PC-9 (cell line): ENCODE data around the gene CHKA. TPM values are rescaled to one million over a fixed set of nuclear protein-coding genes. Genes with fewer than 3 reads are reported as not detected.

Source experiments
- BruUV-seq: library from RNA; stranded (reverse); fragments of 400-500 nt; replicated peaks from 2 replicates; lab custom pipeline; 2021; lab: Mats Ljungman, UMichigan
- CTCF ChIA-PET: fragments of 300-600 bp; sonication (Branson Sonifier 250); formaldehyde crosslinking; loops from one replicate; lab custom pipeline; 2022; ENCODE audit warnings: antibody characterized with exemption; lab: Charles Lee
- POLR2A ChIA-PET: fragments of 300-600 bp; sonication (Branson Sonifier 250); formaldehyde crosslinking; loops from one replicate; lab custom pipeline; 2022; ENCODE audit warnings: antibody characterized with exemption; ENCODE audit not compliant: unreplicated experiment; lab: Charles Lee
- DNase-seq, 2 experiments: peaks; one replicate each; pipeline versions ENCODE4 v3.0.0 to v3.0.0-alpha.2; 2015 to 2022; ENCODE audit warnings: mixed read lengths in 1 of 2
- H2AFZ ChIP-seq: fragments of 200-600 bp; sonication (generic); 2 replicates; pipeline ENCODE4 v1.8.1; 2017; ENCODE audit warnings: antibody characterized with exemption
- H3F3A ChIP-seq: fragments of 200-600 bp; sonication (generic); 2 replicates; pipeline ENCODE4 v1.8.1; 2017; ENCODE audit warnings: antibody characterized with exemption, mild to moderate bottlenecking, low read depth; ENCODE audit not compliant: insufficient read depth
- H3K27ac ChIP-seq: fragments of 200-600 bp; sonication (generic); 2 replicates; pipeline ENCODE4 v1.6.1; 2016; ENCODE audit warnings: mixed run types
- H3K27me3 ChIP-seq: fragments of 200-600 bp; sonication (generic); 2 replicates; pipeline ENCODE4 v1.6.1; 2016; ENCODE audit warnings: low read depth, mixed run types; ENCODE audit not compliant: insufficient read depth
- H3K36me3 ChIP-seq: fragments of 200-600 bp; sonication (generic); 2 replicates; pipeline ENCODE4 v1.6.1; 2016; ENCODE audit warnings: low read depth, mixed run types
- H3K4me1 ChIP-seq: fragments of 200-600 bp; sonication (generic); replicated peaks from 2 replicates; pipeline ENCODE4 v1.6.1; 2016; ENCODE audit warnings: mixed run types; ENCODE audit not compliant: insufficient read depth
- H3K4me2 ChIP-seq: fragments of 200-600 bp; sonication (generic); 2 replicates; pipeline ENCODE4 v1.6.1; 2017; ENCODE audit warnings: mixed run types
- H3K4me3 ChIP-seq: fragments of 200-600 bp; sonication (generic); 2 replicates; pipeline ENCODE4 v1.6.1; 2016; ENCODE audit warnings: mixed run types
- H3K79me2 ChIP-seq: fragments of 200-600 bp; sonication (generic); 2 replicates; pipeline ENCODE4 v1.6.1; 2017; ENCODE audit warnings: low read depth, mixed run types
- H3K9me2 ChIP-seq: fragments of 200-600 bp; sonication (generic); 2 replicates; pipeline ENCODE4 v1.8.1; 2017; ENCODE audit warnings: mild to moderate bottlenecking; ENCODE audit not compliant: insufficient read depth
- H3K9me3 ChIP-seq: fragments of 200-600 bp; sonication (generic); 2 replicates; pipeline ENCODE4 v1.8.1; 2016; ENCODE audit warnings: low read depth; ENCODE audit not compliant: insufficient read depth
- H4K20me1 ChIP-seq: fragments of 200-600 bp; sonication (generic); 2 replicates; pipeline ENCODE4 v1.8.1; 2017; ENCODE audit not compliant: insufficient read depth
- EZH2 ChIP-seq: fragments of 200-600 bp; sonication (generic); IDR thresholded peaks from 2 replicates; pipeline ENCODE4 v1.8.0; 2017; ENCODE audit warnings: antibody characterized with exemption, low read depth
- intact Hi-C: fragments of 100-400 bp; cut with micrococcal nuclease; formaldehyde crosslinking; loops from one replicate; pipeline ENCODE4 v1.10.0; 2022; ENCODE audit not compliant: unreplicated experiment
- total RNA-seq: library from RNA; stranded (reverse); gene quantifications from 2 replicates; pipeline ENCODE4 v1.2.3, GENCODE V29; 2021
- TF ChIP-seq, protein P1 (sequence below): fragments of 200-600 bp; sonication (generic); conservative IDR thresholded peaks from 2 replicates; pipeline ENCODE4 v1.6.1; 2017; ENCODE audit warnings: mixed run types, antibody characterized with exemption, mild to moderate bottlenecking, moderate library complexity

Gene CHKA
- total RNA-seq, 1 experiment from 2014 or later: 90.5 TPM

DNA sequence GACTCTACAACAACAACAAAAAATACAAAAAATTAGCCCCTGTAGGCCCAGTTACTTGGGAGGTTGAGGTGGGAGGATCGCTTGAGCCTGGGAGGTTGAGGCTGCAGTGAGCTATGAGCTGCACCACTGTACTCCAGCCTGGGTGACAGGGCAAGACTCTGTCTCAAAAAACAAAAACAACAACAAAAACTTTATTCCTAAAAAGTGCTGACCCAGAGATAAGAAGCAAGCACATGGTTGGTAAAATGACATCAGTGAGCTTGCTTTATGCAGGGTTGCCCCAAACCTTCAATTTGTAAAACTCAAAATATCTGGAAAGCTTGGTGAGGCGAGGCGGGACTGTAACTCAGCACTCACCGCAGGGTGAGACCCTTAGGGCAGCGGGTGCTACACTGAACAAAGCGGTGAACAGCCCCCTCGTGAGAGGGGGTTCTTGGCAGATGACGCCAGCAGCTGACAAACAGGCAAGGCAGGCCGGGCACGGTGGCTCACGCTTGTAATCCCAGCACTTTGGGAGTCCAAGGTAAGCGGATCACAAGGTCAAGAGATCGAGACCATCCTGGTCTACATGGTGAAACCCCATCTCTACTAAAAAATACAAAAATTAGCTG is 85.8 kb downstream of the CHKA start:
- Histone ChIP-seq H3K36me3 (peaks cover 7% of the 10 kb centered on the region; the same call in 1 of the 2 replicates), H3K27me3 (no peaks in the 10 kb centered on the region), H4K20me1 (no peaks in the 10 kb centered on the region), H3K4me3 (no peak overlapping the region), H3K79me2 (peaks cover 35% of the 10 kb centered on the region), H3K4me1 (peaks cover 30% of the 10 kb centered on the region), H3K4me2 (no peak overlapping the region), H3K27ac (no peak overlapping the region), H2AFZ (no peak overlapping the region), H3K9me3 (no peaks in the 10 kb centered on the region), H3K9me2 (no peaks in the 10 kb centered on the region), H3F3A (peaks cover 57% of the 10 kb centered on the region)
- ChIA-PET CTCF (no interaction called here), POLR2A (interaction anchor here (0.7 kb wide), 1 partner anchor 91 kb away, joined by 8 read pairs; no protein-coding TSS in a partner anchor)
- intact Hi-C loops: no loop called here
- no TSS peak for BruUV-seq
- no peak for TF ChIP-seq EZH2
- TF ChIP-seq, protein P1, sequence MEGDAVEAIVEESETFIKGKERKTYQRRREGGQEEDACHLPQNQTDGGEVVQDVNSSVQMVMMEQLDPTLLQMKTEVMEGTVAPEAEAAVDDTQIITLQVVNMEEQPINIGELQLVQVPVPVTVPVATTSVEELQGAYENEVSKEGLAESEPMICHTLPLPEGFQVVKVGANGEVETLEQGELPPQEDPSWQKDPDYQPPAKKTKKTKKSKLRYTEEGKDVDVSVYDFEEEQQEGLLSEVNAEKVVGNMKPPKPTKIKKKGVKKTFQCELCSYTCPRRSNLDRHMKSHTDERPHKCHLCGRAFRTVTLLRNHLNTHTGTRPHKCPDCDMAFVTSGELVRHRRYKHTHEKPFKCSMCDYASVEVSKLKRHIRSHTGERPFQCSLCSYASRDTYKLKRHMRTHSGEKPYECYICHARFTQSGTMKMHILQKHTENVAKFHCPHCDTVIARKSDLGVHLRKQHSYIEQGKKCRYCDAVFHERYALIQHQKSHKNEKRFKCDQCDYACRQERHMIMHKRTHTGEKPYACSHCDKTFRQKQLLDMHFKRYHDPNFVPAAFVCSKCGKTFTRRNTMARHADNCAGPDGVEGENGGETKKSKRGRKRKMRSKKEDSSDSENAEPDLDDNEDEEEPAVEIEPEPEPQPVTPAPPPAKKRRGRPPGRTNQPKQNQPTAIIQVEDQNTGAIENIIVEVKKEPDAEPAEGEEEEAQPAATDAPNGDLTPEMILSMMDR: no peak
- no peak for DNase-seq

DNA sequence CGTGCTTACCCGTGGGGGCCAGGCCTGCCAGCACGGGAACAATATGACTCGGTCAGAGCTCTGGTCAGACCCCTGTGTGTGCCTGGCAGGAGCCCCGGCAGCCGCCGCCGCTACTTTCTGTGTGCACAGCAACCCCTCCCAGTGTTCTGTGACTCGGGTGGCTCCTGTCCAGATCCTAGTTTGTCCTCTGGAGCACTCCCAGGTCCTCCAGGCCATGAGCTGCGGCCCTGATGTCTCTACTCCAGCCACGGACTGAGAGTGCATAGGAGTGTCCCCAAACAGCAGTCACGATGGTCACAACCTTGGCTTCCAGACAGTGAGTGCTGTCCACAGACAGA is 87.5 kb downstream of the CHKA start:
- TF ChIP-seq EZH2: no peak
- TF ChIP-seq, protein P1: no peak
- BruUV-seq: no TSS peak

DNA sequence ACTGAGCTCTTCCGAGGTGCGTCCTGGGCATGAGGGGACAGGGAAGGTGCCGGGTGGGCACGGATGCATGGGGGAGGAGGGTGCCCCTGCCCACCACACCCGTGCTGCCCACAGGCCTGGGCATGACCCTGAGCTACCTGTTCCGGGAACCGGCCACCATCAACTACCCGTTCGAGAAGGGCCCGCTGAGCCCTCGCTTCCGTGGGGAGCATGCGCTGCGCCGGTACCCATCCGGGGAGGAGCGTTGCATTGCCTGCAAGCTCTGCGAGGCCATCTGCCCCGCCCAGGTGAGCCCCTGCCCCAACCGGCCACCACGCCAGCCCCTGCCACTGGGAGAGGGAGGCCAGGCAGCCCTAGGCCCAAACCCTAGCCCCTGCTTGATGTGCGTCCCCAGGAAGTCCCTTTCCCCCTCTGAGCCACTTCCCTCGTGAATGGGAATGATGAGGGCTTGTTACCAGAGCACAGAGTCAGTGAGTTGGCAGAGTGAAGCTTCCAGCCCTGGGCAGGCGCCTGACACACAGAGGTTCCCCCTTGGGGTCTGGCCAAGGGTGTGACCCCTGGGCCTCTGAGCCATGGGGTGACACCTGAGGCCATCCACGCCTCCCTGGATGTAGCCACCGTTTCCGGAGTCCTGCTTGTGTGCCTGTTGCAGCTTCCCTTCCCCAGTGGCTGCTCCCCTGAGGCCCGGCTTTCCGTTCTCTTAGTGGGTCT is 88.0 kb downstream of the CHKA start:
- no peak for TF ChIP-seq EZH2
- TF ChIP-seq, protein P1: no peak
- H3K4me3 ChIP-seq: no peak overlapping the region
- H3K4me2 ChIP-seq: no peak overlapping the region
- peaks cover 7% of the 10 kb centered on the region; the same call in 1 of the 2 replicates for H3K36me3 ChIP-seq
- BruUV-seq: no TSS peak
- H3F3A ChIP-seq: peaks cover 61% of the 10 kb centered on the region
- peaks cover 30% of the 10 kb centered on the region for H3K4me1 ChIP-seq
- DNase-seq: no peak
- H3K79me2 ChIP-seq: peaks cover 39% of the 10 kb centered on the region
- H3K9me2 ChIP-seq: no peaks in the 10 kb centered on the region
- no peaks in the 10 kb centered on the region for H3K27me3 ChIP-seq
- CTCF ChIA-PET: no interaction called here
- POLR2A ChIA-PET: no interaction called here
- no peaks in the 10 kb centered on the region for H4K20me1 ChIP-seq
- no peak overlapping the region for H2AFZ ChIP-seq
- no peak overlapping the region for H3K27ac ChIP-seq
- intact Hi-C loops: no loop called here
- no peaks in the 10 kb centered on the region for H3K9me3 ChIP-seq

More for the DNA sequence above, 87.5 kb downstream of the CHKA start:
- Histone ChIP-seq H3K9me3 (no peaks in the 10 kb centered on the region), H3K4me3 (no peak overlapping the region), H4K20me1 (no peaks in the 10 kb centered on the region), H3K27ac (no peak overlapping the region), H3K4me2 (no peak overlapping the region), H2AFZ (no peak overlapping the region), H3K4me1 (peaks cover 30% of the 10 kb centered on the region), H3F3A (peaks cover 59% of the 10 kb centered on the region), H3K79me2 (peaks cover 37% of the 10 kb centered on the region), H3K27me3 (no peaks in the 10 kb centered on the region), H3K9me2 (no peaks in the 10 kb centered on the region), H3K36me3 (peaks cover 7% of the 10 kb centered on the region; the same call in 1 of the 2 replicates)
- ChIA-PET CTCF (no interaction called here), POLR2A (no interaction called here)
- intact Hi-C loops: no loop called here
- DNase-seq: no peak
